NCI-H2029 treated with DMSO at 0.1 percent for 48 hours (cell line): Measurements from ENCODE around the gene CERS1.

Experiments used
- DNase-seq: peaks from one replicate; lab custom pipeline; 2025; lab: John Stamatoyannopoulos, UW

The CERS1 gene

DNA sequence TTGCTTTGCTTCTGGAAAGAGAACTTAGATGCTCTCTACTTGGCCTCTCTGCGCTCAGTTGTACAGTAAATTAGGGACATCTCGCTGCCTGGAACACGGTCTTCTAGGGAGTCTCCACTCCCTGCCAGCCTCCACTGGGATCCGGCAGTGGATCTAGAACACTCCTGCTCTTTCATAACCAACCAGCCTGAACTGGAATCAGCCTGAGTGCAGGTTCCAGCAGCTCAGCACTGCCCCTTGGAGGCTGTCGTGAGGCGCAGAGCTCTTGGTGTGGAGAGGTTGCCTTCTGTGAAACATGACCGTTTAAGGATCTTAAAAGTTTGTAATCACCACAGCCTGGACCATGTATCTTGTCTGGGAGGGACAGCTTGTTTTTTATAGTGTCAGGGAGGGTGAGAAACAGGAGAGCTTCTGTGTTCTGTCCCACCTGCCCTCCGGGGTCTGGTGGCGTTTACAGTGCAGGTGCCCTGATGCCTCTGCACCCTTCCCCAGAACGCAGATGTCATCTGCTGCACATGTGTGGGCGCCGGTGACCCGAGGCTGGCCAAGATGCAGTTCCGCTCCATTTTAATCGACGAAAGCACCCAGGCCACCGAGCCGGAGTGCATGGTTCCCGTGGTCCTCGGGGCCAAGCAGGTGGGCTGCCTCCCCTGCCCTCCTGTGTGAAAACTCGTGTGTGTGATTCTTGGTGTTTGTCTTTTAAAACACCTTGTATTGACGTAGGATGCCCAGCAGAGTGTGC is 39.4 kb downstream of the CERS1 start:
- DNase-seq: no peak

GRCh38 chr19:18855647-18856384 is 40.1 kb downstream of the CERS1 start:
- no peak for DNase-seq

DNA sequence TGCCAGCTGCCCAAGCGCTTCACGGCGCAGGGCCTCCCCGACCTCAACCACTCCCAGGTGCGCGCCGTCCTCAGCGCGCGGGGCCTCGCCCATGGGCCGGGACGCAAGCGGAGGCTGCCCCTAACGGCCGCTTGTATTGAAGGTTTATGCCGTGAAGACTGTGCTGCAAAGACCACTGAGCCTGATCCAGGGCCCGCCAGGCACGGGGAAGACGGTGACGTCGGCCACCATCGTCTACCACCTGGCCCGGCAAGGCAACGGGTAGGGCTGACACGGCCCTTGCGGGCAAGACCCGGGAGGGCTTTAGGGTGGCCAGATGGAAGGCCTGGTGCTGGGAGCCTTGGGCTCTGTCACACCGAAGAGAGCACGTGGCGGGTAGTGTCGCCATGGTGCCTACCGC is 41.0 kb downstream of the CERS1 start:
- no peak for DNase-seq

DNA sequence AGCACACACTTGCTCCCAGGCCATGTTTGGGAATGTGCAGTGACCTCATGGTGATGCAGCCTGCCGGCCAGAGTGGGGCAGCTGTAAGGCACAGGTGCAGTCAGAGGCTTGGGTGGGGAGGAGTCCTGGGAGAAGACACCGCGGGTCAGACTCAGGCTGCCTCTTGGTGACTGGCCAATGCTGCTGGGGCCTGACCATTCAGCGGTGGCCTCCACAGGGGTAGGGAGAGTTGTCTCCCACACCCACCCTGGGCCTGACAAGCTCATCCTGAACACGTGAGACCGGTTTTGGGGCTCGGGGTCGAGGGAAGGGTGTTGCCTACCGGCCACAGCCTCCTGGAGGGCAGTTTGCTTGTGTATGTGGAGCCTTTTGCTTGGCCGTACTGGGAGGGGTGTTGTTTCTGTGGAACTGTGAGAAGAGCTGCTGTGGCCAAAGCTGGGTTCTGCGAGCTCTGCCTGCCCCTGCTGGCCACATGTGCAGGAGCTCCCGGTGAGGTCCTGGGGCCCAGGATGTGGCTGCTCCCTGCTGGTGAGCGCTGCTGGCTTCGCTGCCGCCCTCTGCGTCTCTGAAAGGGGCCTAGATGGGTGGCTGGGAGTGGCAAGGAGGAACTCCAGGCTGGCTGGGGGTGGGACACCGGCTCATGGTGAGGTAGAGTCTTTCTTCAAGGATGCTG is 42.1 kb downstream of the CERS1 start:
- DNase-seq: no peak

- no peak for DNase-seq
Measured at GRCh38 chr19:18852648-18853047, 43.3 kb downstream of the CERS1 start.

DNA sequence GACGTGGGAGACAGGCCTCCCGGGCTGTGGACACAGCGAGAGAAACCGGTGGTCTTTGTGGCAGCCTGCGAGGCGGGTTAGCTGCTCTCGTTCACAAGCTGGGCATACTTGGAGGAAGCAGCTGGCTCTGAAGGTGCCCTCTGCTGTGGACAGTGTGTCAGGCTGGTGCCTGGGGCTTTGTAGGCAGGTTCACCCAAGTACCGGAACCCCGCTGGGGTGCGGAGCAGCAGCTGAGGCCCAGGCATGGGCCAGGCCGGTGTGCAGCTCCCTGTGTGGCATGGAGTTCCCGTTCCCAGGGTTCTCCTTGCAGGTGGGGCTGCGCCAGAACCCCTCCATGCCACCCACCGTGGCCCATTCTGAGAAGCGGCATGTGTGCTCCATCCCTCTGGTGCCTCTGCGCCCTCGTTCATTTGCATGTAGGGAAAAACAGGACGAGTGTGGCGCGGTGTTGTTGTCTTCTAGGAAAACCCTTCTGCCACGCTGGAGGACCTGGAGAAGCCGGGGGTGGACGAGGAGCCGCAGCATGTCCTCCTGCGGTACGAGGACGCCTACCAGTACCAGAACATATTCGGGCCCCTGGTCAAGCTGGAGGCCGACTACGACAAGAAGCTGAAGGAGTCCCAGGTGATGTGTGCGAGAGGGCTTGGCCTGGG is 44.2 kb downstream of the CERS1 start:
- DNase-seq: no peak

DNA sequence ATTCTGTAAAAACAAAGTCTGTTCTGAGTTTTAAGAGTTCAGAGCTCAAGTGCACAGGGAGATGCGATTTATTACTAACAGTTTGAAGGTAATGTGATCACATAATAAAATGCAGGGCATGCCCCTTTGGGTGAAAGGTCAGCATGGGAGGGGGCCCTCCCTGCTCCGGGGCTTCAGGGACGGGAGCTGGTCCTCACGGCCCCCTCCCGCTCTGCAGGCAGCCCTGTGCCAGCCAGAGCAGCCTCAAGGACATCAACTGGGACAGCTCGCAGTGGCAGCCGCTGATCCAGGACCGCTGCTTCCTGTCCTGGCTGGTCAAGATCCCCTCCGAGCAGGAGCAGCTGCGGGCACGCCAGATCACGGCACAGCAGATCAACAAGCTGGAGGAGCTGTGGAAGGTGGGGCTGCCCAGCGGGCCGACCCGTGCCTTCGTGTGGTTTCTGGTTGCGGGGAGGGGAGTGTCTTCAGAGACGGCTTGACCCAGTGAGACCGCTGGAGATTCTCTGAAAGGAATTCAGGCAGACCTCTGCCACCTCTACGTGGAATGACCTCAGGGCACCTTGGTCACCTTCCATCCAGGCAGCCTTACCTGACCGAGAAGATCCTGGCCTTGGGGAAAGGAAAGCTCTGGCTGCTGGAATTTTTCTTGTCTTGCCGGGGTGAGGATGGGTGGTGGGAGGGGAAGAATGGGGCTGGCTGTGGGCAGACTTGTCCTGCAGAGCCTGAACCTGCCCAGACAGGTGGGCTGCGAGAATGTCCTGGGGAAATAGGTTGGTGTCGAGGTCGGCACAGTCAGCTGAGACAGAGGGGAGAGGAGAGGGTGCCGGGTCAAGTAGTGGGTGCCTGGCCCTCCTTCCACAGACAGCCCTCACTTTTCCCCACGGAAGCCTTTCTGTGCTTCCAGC is 45.2 kb downstream of the CERS1 start:
- no peak for DNase-seq

- no peak for DNase-seq
Measured at GRCh38 chr19:18849838-18850400, 46.0 kb downstream of the CERS1 start.

DNA sequence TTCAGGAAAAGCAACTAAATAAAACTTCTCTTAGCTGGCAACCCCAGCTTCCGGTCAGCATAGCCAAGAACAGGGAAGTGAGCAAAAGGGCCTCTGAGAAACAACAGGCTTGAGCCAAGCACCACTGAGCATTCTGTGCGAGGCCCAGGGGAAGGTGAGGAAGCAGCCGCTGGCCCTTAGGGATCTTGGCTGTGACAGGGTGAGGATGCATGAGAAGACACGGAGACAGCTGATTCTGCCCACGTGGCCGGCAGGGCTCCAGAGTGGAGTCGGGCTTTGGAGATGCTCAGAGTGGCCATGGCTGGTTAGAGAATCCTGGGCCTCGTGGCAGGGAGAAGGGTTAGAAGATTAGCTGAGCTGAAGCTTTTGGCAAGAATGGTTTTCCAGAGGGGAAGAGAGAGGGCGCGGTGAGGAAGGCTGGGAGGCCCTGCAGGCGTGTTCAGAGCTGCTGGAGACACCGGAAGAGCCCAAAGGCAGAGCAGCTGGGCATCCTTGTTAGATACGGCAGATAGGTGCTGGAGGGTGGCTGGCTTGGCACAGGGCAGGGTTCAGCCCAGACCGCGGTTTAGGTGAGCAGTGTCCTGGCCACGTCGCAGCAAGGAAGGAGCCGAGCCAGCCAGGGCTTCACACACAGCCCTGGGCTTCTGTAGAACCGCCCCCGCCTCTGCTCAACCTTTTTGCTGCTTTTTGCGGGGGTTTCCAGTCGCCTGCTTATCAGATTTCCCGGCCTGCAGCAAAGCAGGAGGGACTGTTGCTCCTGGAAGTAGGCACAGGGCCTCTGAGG is 46.9 kb downstream of the CERS1 start:
- DNase-seq: no peak

- DNase-seq: no peak
Measured at GRCh38 chr19:18847549-18848463, 48.2 kb downstream of the CERS1 start.

DNA sequence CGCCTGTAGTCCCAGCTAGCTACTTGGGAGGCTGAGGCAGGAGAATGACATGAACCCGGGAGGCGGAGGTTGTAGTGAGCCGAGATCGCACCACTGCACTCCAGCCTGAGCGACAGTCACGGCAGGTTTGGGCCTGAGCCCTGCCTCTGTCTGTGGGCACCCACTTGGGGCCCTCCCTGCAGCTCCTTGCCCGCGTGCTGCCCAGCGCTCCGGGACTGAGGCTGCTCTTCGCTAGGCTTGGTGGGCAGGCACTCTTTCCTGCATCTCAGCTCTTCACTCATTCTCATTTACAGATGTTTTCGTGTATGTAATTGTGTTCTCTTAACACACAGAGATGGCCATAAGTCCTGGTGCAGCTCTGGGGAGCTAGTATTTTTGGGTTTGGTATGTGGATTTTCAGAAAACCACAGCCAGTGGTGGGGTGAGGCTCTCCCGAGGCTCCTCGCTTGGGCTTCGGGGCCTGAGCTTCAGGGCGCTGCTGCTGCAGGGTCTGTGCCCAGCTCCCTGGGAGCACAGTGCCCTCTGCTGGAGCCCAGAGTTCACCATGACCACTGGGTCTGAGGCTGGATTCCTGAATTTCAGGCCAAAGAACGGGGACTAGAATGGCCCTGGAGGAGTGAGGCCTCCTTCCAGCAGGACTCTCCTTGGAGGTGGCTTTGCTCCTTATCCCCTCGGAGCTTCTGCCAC is 49.0 kb downstream of the CERS1 start:
- DNase-seq: no peak

- no peak for DNase-seq
Measured at GRCh38 chr19:18845961-18846360, 50.0 kb downstream of the CERS1 start.

DNA sequence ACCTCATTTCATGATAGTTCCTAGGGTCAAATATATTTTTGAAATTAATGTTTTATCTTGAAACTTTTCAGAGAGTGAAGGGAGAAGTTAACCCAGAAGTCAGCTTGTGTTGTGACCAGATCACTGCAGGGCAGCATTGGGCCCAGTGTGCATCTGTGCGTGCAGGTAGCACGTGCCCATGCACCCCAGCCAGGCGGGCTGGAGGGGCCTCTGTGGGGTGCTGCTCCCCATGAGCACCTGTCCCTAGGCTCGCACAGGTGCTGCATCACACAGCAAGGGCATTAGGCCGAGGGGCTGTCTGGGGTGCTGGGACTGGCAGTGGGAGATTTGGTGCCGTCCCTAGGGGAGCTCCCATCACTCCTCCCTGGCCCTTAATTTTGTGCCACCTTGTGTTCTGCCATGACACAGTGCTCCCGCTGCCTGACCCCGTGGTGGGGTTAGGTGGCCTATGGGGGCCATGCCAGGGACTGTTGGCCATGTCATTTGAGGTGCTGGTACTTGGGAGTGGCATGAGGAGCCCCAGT is 51.1 kb downstream of the CERS1 start:
- no peak for DNase-seq

DNA sequence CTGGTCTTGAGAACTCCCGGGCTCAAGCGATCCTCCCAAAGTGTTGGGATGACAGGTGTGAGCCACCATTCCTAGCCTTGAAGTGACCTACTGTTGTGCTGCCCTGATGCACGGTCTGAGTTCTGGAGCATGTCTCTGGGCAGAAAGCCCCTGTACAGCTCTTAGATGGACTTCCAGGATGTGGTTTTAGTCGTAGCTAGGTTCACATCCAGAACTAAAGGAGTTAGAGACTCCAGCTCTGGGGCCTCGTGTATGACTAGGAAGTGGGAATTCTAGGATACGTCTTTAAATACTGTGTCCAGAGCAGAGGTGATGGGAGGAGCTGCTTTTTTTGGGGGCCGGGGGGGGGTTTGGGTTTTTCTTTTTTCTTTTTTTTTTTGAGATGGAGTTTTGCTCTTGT is 52.0 kb downstream of the CERS1 start:
- DNase-seq: no peak

DNA sequence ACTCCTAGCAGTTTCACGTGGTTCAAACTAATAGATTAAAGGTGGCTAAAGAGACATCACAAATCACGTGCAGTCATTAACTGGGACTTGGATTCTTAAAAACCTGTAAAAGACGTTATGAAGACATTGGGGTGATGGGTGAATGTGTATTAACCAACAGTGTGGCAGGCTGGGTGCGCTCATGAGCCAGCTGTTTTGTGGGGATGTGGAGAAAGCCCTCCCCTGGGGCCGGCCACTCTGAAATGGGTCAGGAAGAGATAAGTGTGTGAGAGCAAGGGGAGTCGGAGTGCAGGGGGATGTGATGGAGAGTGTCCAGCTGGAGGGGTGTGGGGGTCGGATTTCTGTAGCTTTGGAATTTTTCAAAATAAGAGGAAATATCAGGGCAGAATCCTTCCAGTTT is 53.8 kb downstream of the CERS1 start:
- DNase-seq: no peak

DNA sequence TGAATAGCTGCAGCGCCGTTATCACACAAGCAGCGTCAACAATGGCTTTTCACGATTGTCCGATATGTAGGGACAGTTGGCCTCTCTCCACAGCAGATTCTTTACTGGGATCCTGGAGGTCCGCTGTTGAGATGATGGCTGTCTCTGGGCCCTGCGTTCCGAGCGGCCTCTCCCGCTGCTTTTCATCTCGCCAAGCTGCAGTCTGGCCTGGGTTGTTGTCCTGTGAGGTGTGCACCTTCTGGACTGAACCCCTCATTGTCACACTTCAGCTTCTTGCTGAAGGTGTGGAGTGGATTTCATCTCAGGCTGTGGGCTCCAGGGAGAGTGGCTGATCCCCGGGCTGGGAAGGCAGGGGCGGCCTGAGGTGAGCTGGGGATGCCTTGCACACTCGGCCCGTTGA is 54.6 kb downstream of the CERS1 start:
- DNase-seq: no peak

- DNase-seq: no peak
Measured at GRCh38 chr19:18840288-18841267, 55.4 kb downstream of the CERS1 start.
